VCaP (cell line): Measurements from ENCODE around the gene NGEF.

Experiments used
- H3K27ac ChIP-seq: fragments of 450-650 bp; 2 replicates; pipeline ENCODE4 v1.5.1; 2017
- TF ChIP-seq, protein P1 (sequence below): fragments of 450-650 bp; conservative IDR thresholded peaks from 2 replicates; pipeline ENCODE4 v1.5.1; 2017; ENCODE audit warnings: mild to moderate bottlenecking, moderate library complexity

NGEF gene

DNA sequence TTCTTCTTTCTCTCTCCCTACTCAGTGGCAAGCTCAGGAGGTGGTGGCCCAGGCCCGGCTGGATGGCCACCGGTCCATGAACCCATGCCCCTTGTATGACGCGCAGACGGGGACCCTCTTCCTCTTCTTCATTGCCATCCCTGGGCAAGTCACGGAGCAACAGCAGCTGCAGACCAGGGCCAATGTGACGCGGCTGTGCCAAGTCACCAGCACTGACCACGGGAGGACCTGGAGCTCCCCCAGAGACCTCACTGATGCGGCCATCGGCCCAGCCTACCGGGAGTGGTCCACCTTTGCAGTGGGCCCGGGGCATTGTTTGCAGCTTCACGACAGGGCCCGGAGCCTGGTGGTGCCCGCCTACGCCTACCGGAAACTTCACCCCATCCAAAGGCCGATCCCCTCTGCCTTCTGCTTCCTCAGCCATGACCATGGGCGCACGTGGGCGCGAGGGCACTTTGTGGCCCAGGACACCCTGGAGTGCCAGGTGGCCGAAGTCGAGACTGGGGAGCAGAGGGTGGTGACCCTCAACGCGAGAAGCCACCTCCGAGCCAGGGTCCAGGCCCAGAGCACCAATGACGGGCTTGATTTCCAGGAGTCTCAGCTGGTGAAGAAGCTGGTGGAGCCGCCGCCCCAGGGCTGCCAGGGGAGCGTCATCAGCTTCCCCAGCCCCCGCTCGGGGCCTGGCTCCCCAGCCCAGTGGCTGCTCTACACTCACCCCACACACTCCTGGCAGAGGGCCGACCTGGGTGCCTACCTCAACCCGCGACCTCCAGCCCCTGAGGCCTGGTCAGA is 21.2 kb upstream of the NGEF start:
- no peak overlapping the region for H3K27ac ChIP-seq
- TF ChIP-seq, protein P1, sequence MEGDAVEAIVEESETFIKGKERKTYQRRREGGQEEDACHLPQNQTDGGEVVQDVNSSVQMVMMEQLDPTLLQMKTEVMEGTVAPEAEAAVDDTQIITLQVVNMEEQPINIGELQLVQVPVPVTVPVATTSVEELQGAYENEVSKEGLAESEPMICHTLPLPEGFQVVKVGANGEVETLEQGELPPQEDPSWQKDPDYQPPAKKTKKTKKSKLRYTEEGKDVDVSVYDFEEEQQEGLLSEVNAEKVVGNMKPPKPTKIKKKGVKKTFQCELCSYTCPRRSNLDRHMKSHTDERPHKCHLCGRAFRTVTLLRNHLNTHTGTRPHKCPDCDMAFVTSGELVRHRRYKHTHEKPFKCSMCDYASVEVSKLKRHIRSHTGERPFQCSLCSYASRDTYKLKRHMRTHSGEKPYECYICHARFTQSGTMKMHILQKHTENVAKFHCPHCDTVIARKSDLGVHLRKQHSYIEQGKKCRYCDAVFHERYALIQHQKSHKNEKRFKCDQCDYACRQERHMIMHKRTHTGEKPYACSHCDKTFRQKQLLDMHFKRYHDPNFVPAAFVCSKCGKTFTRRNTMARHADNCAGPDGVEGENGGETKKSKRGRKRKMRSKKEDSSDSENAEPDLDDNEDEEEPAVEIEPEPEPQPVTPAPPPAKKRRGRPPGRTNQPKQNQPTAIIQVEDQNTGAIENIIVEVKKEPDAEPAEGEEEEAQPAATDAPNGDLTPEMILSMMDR, result no peak

DNA sequence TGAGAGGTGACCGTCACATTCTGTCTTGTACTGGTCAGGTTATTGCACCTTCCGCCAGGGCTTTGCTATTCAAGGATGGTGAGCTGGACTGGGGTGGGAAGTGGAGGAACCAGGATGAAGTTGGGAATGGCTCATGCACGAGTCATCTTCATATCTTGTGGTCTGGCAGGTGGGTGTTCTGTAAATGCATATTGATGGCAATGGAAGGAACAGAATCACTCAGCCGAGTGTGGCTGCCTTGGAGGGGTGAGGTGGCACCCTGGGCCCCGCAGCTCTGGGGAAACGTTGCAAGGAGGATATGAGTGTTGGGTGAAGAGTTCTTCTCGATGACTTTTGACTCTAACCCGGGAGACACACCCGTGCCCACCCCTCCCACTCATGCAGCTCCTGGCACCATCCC is 20.6 kb upstream of the NGEF start:
- H3K27ac ChIP-seq, result no peak overlapping the region
- TF ChIP-seq, protein P1, result no peak

DNA sequence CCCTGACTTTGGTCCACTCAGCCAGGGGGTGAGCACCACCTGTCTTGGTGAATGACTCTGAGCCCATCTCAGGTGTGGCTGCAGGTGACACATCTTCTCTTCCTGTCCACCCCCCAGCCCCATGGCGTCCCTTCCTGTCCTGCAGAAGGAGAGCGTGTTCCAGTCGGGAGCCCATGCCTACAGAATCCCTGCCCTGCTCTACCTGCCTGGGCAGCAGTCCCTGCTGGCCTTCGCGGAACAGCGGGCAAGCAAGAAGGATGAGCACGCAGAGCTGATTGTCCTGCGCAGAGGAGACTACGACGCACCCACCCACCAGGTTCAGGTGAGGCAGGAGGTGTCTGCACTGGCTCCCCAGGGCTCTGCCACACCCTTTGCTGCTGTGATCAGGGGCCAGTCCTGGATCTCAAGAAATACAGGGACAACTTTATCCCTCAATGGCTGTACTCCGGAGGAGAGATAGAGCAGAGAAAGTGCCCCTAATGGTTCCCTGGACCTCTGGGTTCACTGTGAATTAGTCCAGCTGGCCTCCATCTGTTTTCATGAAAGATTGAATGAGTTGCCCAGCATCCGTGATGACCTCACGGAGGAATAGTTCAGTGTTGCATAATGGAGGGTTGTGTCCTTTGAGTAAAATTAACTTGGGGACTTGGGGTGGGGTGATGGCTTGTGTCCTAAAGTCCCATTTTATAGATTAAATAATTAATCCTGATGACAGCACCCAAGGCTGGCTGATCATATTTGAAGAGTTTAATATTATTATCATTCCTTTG is 19.7 kb upstream of the NGEF start, which contains the start of gene NEU2:
Gene NEU2 (plus strand): TSS at position 122 of the 770 bp plus-strand sequence. CDS start 0 bp downstream, at position 122.
- H3K27ac ChIP-seq, result no peak within 1 kb of the TSS
- TF ChIP-seq, protein P1, result no peak

DNA sequence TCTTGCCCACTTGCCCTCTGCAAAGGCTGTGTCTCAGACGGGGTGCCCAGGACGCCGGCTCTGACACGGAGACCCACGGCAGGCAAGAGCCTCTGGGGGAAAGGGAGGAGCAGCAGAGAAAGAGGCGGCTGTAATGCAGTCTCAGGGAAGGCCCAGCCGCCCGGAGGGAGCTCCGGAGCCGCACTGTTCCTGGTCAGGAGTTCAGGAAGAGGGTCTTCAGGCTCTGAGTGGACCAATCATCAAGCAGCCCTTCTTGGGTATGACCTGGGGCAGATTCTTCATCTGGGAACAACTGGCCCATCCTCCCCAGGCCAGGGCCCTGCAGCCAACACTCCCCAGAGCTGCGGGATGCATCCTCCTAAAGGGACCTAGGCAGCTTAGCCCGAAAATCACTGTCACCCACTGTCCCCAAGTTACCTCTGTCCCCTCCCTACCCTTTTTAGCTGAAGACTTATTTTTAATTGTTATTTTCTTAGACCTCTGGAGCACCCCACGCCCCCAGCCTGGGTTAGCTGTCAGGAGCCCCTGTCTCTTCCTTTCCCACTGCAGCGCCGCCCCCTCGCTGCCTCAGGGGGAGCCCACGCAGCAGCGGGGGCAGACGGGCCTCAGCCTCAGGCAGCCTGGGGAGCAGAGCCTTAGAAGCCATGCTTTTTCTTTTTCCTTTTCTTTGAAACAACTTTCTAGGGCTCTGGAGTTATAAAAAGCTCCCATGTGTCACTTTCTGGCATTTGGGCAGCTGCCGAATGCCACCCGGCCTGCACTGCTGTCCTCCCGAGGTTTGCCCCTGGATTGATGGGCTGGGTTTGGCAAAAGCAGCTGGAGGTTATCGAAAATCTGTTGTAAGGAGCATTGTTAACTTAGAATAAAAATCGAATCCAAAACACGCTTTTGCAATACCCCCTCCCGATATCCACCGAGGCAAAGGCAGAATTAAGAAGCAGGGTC is 18.8 kb upstream of the NGEF start:
- H3K27ac ChIP-seq, result no peak overlapping the region
- TF ChIP-seq, protein P1, result no peak

DNA sequence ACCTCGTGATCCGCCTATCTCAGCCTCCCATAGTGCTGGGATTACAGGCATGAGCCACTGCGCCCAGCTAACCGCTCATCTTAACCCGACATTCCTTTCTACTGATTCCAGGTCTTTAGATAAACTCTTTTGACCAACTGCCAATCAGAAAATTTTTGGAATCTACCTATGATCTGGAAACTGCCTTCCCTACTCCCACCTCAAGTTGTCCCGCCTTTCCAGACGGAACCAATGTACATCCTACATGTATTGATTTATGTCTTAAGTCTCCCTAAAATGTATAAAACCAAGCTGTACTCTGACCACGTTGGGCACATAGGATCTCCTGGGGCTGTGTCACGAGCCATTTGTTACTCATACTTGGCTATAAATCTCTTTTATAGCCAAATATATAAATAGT is 16.3 kb upstream of the NGEF start:
- TF ChIP-seq, protein P1, result no peak
- no peak overlapping the region for H3K27ac ChIP-seq

DNA sequence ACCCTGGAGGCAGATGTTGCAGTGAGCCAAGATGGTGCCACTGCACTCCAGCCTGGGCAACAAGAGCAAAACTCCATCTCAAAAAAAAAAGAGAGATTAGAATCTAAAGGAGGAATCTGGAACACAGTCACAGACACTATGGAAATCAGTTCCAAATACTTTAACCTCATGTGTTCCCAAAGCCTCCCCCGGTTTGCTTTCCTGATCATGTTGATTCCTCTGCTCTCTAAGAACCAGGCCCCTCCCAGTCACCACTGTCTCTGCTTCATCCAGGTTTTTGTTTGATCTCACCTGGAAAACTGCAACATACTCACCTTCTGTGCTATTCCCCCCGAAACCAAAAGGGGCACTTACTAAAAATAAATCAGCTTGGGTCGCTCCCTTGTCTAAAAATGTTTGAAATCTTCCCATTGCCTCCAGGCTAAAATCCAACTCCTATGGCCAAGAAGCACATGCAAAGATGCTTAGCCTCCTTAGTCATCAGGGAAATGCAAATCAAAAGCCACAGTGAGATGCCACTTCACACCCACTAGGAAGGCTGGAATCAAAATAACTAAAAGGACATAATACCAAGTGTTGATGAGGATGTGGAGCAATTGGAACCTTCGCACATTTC is 13.2 kb upstream of the NGEF start:
- H3K27ac ChIP-seq, result no peak overlapping the region
- TF ChIP-seq, protein P1, result no peak
